Mammary epithelial cell (primary cell): Measurements from ENCODE around the gene TXNRD2.

Experiments used
- CTCF ChIP-seq, 2 donors: IDR thresholded peaks in 1 of 2; conservative IDR thresholded peaks in 1 of 2; 2 replicates each; pipeline ENCODE4 v1.5.1; 2011 to 2012; ENCODE audit warnings: inconsistent platforms in 2 of 2, low read length in 2 of 2, mild to moderate bottlenecking in 2 of 2, control low read depth in 1 of 2, low read depth in 1 of 2; ENCODE audit not compliant: insufficient read depth in 1 of 2; ENCODE audit errors: extremely low read depth in 1 of 2
- EZH2 ChIP-seq: IDR thresholded peaks from 2 replicates; pipeline ENCODE4 v1.6.1; 2012; ENCODE audit warnings: low read length, inconsistent platforms, borderline replicate concordance

- TF ChIP-seq EZH2 (no peak), CTCF (conservative IDR thresholded peaks at IDR 0.05 in 1 of 2, IDR thresholded peaks at IDR 0.05 in 1 of 2; ENCODE audit: extremely low read depth in 1 of 2, insufficient read depth in 1 of 2, low read depth in 1 of 2, low read length in 2 of 2) (no peak)
These were observed 28.2 kb downstream of the TXNRD2 start for GRCh38 chr22:19913337-19913936.
